ENCODE results near the gene ARL8A.
"Not testable (repeated sequence)": the region's sequence is repeated elsewhere in the genome, so short reads cannot be mapped to it uniquely, and the experiment has no call there.

The ARL8A gene

GRCh38 chr1:202150602-202151001, 6.1 kb upstream of the ARL8A start:
- H3K9me3 ChIP-seq (ENCODE audit: control insufficient read depth, low read length) = no peaks in the 10 kb centered on the region
- peaks cover 9% of the 10 kb centered on the region for H3K4me1 ChIP-seq (ENCODE audit: control insufficient read depth, insufficient read depth, low read length)
- H3K4me3 ChIP-seq (ENCODE audit: low read length) = no peak overlapping the region
- H3K9ac ChIP-seq (ENCODE audit: low read length) = no peak overlapping the region
- no peaks in the 10 kb centered on the region for H3K36me3 ChIP-seq (ENCODE audit: control insufficient read depth, insufficient read depth, low read length)
- H3K27me3 ChIP-seq (ENCODE audit: control insufficient read depth, insufficient read depth, low read length) = peaks cover 7% of the 10 kb centered on the region

- Histone ChIP-seq H3K27me3 (ENCODE audit: control insufficient read depth, insufficient read depth, low read length) (peaks cover 10% of the 10 kb centered on the region), H3K9ac (ENCODE audit: low read length) (no peak overlapping the region), H3K36me3 (ENCODE audit: control insufficient read depth, insufficient read depth, low read length) (no peaks in the 10 kb centered on the region), H3K4me3 (ENCODE audit: low read length) (no peak overlapping the region), H3K4me1 (ENCODE audit: control insufficient read depth, insufficient read depth, low read length) (peaks cover 6% of the 10 kb centered on the region), H3K9me3 (ENCODE audit: control insufficient read depth, low read length) (no peaks in the 10 kb centered on the region)
These were observed 5.7 kb upstream of the ARL8A start for GRCh38 chr1:202150187-202150586.

- Histone ChIP-seq H3K4me3 (ENCODE audit: low read length) (no peak overlapping the region), H3K4me1 (ENCODE audit: control insufficient read depth, insufficient read depth, low read length) (no peaks in the 10 kb centered on the region), H3K27me3 (ENCODE audit: control insufficient read depth, insufficient read depth, low read length) (peaks cover 8% of the 10 kb centered on the region), H3K9ac (ENCODE audit: low read length) (no peak overlapping the region), H3K36me3 (ENCODE audit: control insufficient read depth, insufficient read depth, low read length) (no peaks in the 10 kb centered on the region), H3K9me3 (ENCODE audit: control insufficient read depth, low read length) (no peaks in the 10 kb centered on the region)
These were observed 5.0 kb upstream of the ARL8A start for GRCh38 chr1:202149566-202149965.

- Histone ChIP-seq H3K36me3 (ENCODE audit: control insufficient read depth, insufficient read depth, low read length) (no peaks in the 10 kb centered on the region), H3K9me3 (ENCODE audit: control insufficient read depth, low read length) (no peaks in the 10 kb centered on the region), H3K9ac (ENCODE audit: low read length) (no peak overlapping the region)
These were observed 3.9 kb upstream of the ARL8A start for GRCh38 chr1:202148391-202148790.

GRCh38 chr1:202146993-202147392, 2.5 kb upstream of the ARL8A start:
- Histone ChIP-seq H3K4me1 (ENCODE audit: control insufficient read depth, insufficient read depth, low read length) (peaks cover 12% of the 10 kb centered on the region), H3K36me3 (ENCODE audit: control insufficient read depth, insufficient read depth, low read length) (no peaks in the 10 kb centered on the region), H3K9ac (ENCODE audit: low read length) (no peak overlapping the region), H3K27me3 (ENCODE audit: control insufficient read depth, insufficient read depth, low read length) (peaks cover 8% of the 10 kb centered on the region), H3K9me3 (ENCODE audit: control insufficient read depth, low read length) (no peaks in the 10 kb centered on the region), H3K4me3 (ENCODE audit: low read length) (no peak overlapping the region)

More at GRCh38 chr1:202148391-202148790, 3.9 kb upstream of the ARL8A start:
- Histone ChIP-seq H3K4me1 (ENCODE audit: control insufficient read depth, insufficient read depth, low read length) (peaks cover 3% of the 10 kb centered on the region), H3K27me3 (ENCODE audit: control insufficient read depth, insufficient read depth, low read length) (peaks cover 8% of the 10 kb centered on the region), H3K4me3 (ENCODE audit: low read length) (no peak overlapping the region)

- H3K36me3 ChIP-seq (ENCODE audit: control insufficient read depth, insufficient read depth, low read length) = no peaks in the 10 kb centered on the region
These were observed 1.7 kb upstream of the ARL8A start for GRCh38 chr1:202146279-202146678.

GRCh38 chr1:202145744-202146140, 1.2 kb upstream of the ARL8A start:
- peaks cover 12% of the 10 kb centered on the region for H3K4me1 ChIP-seq (ENCODE audit: control insufficient read depth, insufficient read depth, low read length)
- not testable (repeated sequence) for H3K36me3 ChIP-seq (ENCODE audit: control insufficient read depth, insufficient read depth, low read length); H3K9ac ChIP-seq (ENCODE audit: low read length); H3K9me3 ChIP-seq (ENCODE audit: control insufficient read depth, low read length); H3K27me3 ChIP-seq (ENCODE audit: control insufficient read depth, insufficient read depth, low read length); H3K4me3 ChIP-seq (ENCODE audit: low read length)

More at GRCh38 chr1:202146279-202146678, 1.7 kb upstream of the ARL8A start:
- Histone ChIP-seq H3K9me3 (ENCODE audit: control insufficient read depth, low read length) (no peaks in the 10 kb centered on the region), H3K4me3 (ENCODE audit: low read length) (no peak overlapping the region), H3K27me3 (ENCODE audit: control insufficient read depth, insufficient read depth, low read length) (peaks cover 8% of the 10 kb centered on the region), H3K9ac (ENCODE audit: low read length) (no peak overlapping the region), H3K4me1 (ENCODE audit: control insufficient read depth, insufficient read depth, low read length) (peaks cover 12% of the 10 kb centered on the region)

- Histone ChIP-seq H3K36me3 (ENCODE audit: control insufficient read depth, insufficient read depth, low read length) (no peaks in the 10 kb centered on the region), H3K4me3 (ENCODE audit: low read length) (peak overlapping the region; percentile 12), H3K9me3 (ENCODE audit: control insufficient read depth, low read length) (no peaks in the 10 kb centered on the region), H3K4me1 (ENCODE audit: control insufficient read depth, insufficient read depth, low read length) (peaks cover 12% of the 10 kb centered on the region), H3K9ac (ENCODE audit: low read length) (peak overlapping the region; percentile 75), H3K27me3 (ENCODE audit: control insufficient read depth, insufficient read depth, low read length) (peaks cover 8% of the 10 kb centered on the region)
These were observed 669 bp upstream of the ARL8A start for GRCh38 chr1:202145068-202145743.

- H3K9ac ChIP-seq (ENCODE audit: low read length) = peak overlapping the region; percentile 89
- peaks cover 2% of the 10 kb centered on the region for H3K36me3 ChIP-seq (ENCODE audit: control insufficient read depth, insufficient read depth, low read length)
- H3K4me1 ChIP-seq (ENCODE audit: control insufficient read depth, insufficient read depth, low read length) = peaks cover 12% of the 10 kb centered on the region
- no peaks in the 10 kb centered on the region for H3K9me3 ChIP-seq (ENCODE audit: control insufficient read depth, low read length)
- peaks cover 8% of the 10 kb centered on the region for H3K27me3 ChIP-seq (ENCODE audit: control insufficient read depth, insufficient read depth, low read length)
- H3K4me3 ChIP-seq (ENCODE audit: low read length) = peak overlapping the region; percentile 95
These were observed 652 bp downstream of the ARL8A start for GRCh38 chr1:202143768-202144401.

GRCh38 chr1:202143011-202143767, 1.3 kb downstream of the ARL8A start:
- H3K9ac ChIP-seq (ENCODE audit: low read length) = peak overlapping the region; percentile 89
- peaks cover 12% of the 10 kb centered on the region for H3K4me1 ChIP-seq (ENCODE audit: control insufficient read depth, insufficient read depth, low read length)
- H3K36me3 ChIP-seq (ENCODE audit: control insufficient read depth, insufficient read depth, low read length) = peaks cover 5% of the 10 kb centered on the region

GRCh38 chr1:202141468-202141867, 3.1 kb downstream of the ARL8A start:
- not testable (repeated sequence) for H3K9ac ChIP-seq (ENCODE audit: low read length); H3K36me3 ChIP-seq (ENCODE audit: control insufficient read depth, insufficient read depth, low read length); H3K4me3 ChIP-seq (ENCODE audit: low read length); H3K27me3 ChIP-seq (ENCODE audit: control insufficient read depth, insufficient read depth, low read length); H3K9me3 ChIP-seq (ENCODE audit: control insufficient read depth, low read length)
- H3K4me1 ChIP-seq (ENCODE audit: control insufficient read depth, insufficient read depth, low read length) = peaks cover 12% of the 10 kb centered on the region

More at GRCh38 chr1:202143011-202143767, 1.3 kb downstream of the ARL8A start:
- Histone ChIP-seq H3K27me3 (ENCODE audit: control insufficient read depth, insufficient read depth, low read length) (peaks cover 8% of the 10 kb centered on the region), H3K9me3 (ENCODE audit: control insufficient read depth, low read length) (no peaks in the 10 kb centered on the region), H3K4me3 (ENCODE audit: low read length) (peak overlapping the region; percentile 95)

- H3K4me3 ChIP-seq (ENCODE audit: low read length) = no peak overlapping the region
- peaks cover 5% of the 10 kb centered on the region for H3K36me3 ChIP-seq (ENCODE audit: control insufficient read depth, insufficient read depth, low read length)
- H3K9ac ChIP-seq (ENCODE audit: low read length) = no peak overlapping the region
- H3K9me3 ChIP-seq (ENCODE audit: control insufficient read depth, low read length) = no peaks in the 10 kb centered on the region
- peaks cover 12% of the 10 kb centered on the region for H3K4me1 ChIP-seq (ENCODE audit: control insufficient read depth, insufficient read depth, low read length)
- peaks cover 8% of the 10 kb centered on the region for H3K27me3 ChIP-seq (ENCODE audit: control insufficient read depth, insufficient read depth, low read length)
These were observed 3.7 kb downstream of the ARL8A start for GRCh38 chr1:202140833-202141232.
